ENCODE data around the gene TENM3.

- TF ChIP-seq POLR2A (IDR thresholded peaks at IDR 0.05), result no peak
- TF ChIP-seq CTCF (IDR thresholded peaks at IDR 0.05), result no peak
Measured at GRCh38 chr4:182564724-182565369, 321.6 kb downstream of the TENM3 start.

Data from adrenal gland (tissue), 5 donors.